ENCODE results near the gene TSPAN7. TPM values are rescaled to one million over a fixed set of nuclear protein-coding genes. Genes with fewer than 3 reads are reported as not detected.

Gene TSPAN7
- total RNA-seq, 2 donors from 2014 or later = 8.6 to 18.8 TPM

DNA sequence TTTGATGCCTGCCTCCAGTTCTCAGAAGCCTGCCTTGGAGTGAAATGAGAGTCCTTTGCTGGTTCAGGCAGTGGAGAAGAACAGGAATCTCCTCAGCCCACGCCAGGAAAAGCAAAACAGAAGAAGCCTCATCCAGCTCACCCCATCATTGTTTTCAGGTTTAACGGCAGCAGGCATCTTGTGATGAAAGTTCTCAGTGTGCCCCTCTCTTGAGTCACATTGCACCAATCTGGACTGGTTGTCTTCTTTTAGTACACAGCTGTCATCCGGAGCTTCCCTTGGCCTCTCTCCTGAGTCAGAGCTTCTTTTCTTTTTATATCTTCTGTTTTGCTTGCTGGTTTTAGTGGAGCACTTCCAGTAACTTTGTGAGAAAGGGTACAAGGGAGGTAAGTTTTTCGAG is 50.9 kb downstream of the TSPAN7 start:
- no peak overlapping the region for H3K4me3 ChIP-seq
- WGBS, 2 donors = 89 to 90% methylated on average over 4 of the region's 4 CpGs
- H3K4me1 ChIP-seq = no peaks in the 10 kb centered on the region
- DNase-seq (no peak), ATAC-seq (no peak)
- no peaks in the 10 kb centered on the region for H3K36me3 ChIP-seq (replicated peaks in 1 of 2; ENCODE audit: insufficient read depth in 1 of 2, low read depth in 2 of 2)
- H3K9me3 ChIP-seq = no peaks in the 10 kb centered on the region
- no peak for TF ChIP-seq POLR2A (IDR thresholded peaks at IDR 0.05)
- TF ChIP-seq, protein P1, sequence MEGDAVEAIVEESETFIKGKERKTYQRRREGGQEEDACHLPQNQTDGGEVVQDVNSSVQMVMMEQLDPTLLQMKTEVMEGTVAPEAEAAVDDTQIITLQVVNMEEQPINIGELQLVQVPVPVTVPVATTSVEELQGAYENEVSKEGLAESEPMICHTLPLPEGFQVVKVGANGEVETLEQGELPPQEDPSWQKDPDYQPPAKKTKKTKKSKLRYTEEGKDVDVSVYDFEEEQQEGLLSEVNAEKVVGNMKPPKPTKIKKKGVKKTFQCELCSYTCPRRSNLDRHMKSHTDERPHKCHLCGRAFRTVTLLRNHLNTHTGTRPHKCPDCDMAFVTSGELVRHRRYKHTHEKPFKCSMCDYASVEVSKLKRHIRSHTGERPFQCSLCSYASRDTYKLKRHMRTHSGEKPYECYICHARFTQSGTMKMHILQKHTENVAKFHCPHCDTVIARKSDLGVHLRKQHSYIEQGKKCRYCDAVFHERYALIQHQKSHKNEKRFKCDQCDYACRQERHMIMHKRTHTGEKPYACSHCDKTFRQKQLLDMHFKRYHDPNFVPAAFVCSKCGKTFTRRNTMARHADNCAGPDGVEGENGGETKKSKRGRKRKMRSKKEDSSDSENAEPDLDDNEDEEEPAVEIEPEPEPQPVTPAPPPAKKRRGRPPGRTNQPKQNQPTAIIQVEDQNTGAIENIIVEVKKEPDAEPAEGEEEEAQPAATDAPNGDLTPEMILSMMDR (IDR thresholded peaks at IDR 0.05) = no peak
- no peaks in the 10 kb centered on the region for H3K27me3 ChIP-seq
- intact Hi-C loops (cut with DNase I) = no loop called here
- H3K27ac ChIP-seq = no peak overlapping the region

DNA sequence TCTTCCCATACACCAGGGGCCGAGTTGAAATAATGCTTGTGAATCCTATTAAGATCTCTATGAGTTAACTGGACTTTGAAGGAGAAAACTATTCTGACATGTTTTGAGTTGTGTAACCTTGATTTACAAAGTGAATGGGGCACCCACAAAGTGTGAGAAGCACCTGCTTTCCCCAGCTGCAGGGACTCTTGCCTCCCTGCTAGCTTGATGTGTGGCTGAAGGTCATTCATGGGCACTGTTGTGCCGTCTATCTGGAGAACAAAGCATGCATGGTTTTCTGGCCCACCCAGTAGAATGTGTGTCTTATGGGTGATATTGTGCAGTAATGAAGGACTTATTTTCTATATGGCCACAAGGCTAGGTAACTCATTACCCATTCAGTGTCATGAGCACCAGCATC is 53.1 kb downstream of the TSPAN7 start:
- WGBS, 2 donors = 24 to 35% methylated on average over 2 of the region's 2 CpGs
- TF ChIP-seq, protein P1 (IDR thresholded peaks at IDR 0.05) = no peak
- TF ChIP-seq POLR2A (IDR thresholded peaks at IDR 0.05) = no peak
- no peaks in the 10 kb centered on the region for H3K27me3 ChIP-seq
- no peaks in the 10 kb centered on the region for H3K36me3 ChIP-seq (replicated peaks in 1 of 2; ENCODE audit: insufficient read depth in 1 of 2, low read depth in 2 of 2)
- H3K4me1 ChIP-seq = no peaks in the 10 kb centered on the region
- ATAC-seq (no peak), DNase-seq (peak in 1 of 4 donors; percentile 14)
- no peak overlapping the region for H3K27ac ChIP-seq
- no peaks in the 10 kb centered on the region for H3K9me3 ChIP-seq
- H3K4me3 ChIP-seq = no peak overlapping the region
- intact Hi-C loops (cut with DNase I) = no loop called here

DNA sequence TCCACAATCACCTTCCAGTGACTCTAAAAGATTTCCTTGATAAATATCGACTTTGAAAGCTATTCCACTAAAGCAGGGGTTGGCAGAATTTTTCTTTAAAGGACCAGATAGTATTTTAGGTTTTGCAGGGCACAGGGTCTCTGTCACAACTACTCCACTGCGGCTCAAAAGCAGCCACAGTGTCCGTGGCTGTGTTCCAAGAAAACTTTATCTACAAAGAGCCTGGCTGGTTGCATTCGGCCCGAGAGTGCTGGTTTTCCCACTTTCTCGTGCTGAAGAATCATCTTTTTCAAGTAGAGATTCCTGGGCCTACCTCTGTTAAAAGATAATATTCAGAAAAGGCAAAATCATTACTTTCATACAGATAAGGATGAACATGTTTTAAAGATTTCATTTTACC is 55.6 kb downstream of the TSPAN7 start:
- Histone ChIP-seq H3K36me3 (replicated peaks in 1 of 2; ENCODE audit: insufficient read depth in 1 of 2, low read depth in 2 of 2) (no peaks in the 10 kb centered on the region), H3K27me3 (peaks cover 0 to 5% of the 10 kb centered on the region in 2 donors), H3K4me3 (no peak overlapping the region), H3K9me3 (no peaks in the 10 kb centered on the region), H3K4me1 (no peaks in the 10 kb centered on the region), H3K27ac (no peak overlapping the region)
- WGBS, 2 donors = 19 to 21% methylated on average over 6 of the region's 6 CpGs
- DNase-seq (peak in 1 of 4 donors; percentile 15), ATAC-seq (no peak)
- TF ChIP-seq, protein P1 (IDR thresholded peaks at IDR 0.05) = no peak
- TF ChIP-seq POLR2A (IDR thresholded peaks at IDR 0.05) = no peak
- intact Hi-C loops (cut with DNase I) = no loop called here

DNA sequence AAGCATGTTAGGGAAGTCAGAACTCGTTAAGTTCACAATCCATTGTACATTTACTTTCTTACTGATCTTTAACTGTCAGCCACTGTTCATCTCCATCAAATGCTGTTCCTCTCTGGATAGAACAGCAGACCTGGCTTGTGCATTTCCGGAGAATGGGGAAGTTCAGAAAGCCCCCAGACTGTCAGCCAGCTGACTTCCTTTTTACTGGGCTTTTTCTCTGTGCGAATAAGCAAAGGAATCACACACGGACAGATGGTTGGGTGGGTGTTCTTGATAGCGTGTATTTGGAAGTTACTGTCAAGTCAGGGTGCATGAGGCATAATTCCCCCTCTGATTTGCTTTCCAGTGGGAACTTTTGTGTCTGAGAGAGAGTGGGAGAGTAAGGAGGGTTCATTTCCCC is 56.8 kb downstream of the TSPAN7 start:
- no peaks in the 10 kb centered on the region for H3K4me1 ChIP-seq
- no peaks in the 10 kb centered on the region for H3K9me3 ChIP-seq
- TF ChIP-seq, protein P1 (IDR thresholded peaks at IDR 0.05) = no peak
- no peak for TF ChIP-seq POLR2A (IDR thresholded peaks at IDR 0.05)
- no peak overlapping the region for H3K27ac ChIP-seq
- 63 to 69% methylated on average over 5 of the region's 5 CpGs for WGBS, 2 donors
- DNase-seq (no peak), ATAC-seq (no peak)
- H3K27me3 ChIP-seq = peaks cover 0 to 5% of the 10 kb centered on the region in 2 donors
- intact Hi-C loops (cut with DNase I) = no loop called here
- no peaks in the 10 kb centered on the region for H3K36me3 ChIP-seq (replicated peaks in 1 of 2; ENCODE audit: insufficient read depth in 1 of 2, low read depth in 2 of 2)
- no peak overlapping the region for H3K4me3 ChIP-seq

DNA sequence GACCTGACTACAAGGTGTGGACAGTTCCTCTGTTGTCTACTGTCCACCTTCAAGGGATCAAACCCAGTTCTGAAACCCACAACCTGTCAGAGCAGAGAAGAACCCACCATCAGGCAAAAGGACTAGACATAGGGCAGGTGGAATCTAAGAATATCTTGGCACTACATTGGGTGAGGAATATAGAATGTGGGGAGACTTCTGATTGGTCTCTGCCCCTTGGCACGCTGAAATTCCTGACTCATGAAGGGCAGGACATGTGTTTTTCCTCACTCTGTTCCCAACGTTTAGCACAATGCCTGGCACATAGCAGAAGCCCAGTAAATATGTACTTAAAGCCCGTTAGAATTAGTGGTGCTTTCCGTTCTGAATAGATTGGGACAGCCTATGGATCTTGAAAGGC is 59.3 kb downstream of the TSPAN7 start:
- Histone ChIP-seq H3K9me3 (no peaks in the 10 kb centered on the region), H3K36me3 (replicated peaks in 1 of 2; ENCODE audit: insufficient read depth in 1 of 2, low read depth in 2 of 2) (no peaks in the 10 kb centered on the region), H3K4me1 (no peaks in the 10 kb centered on the region), H3K27me3 (peaks cover 0 to 5% of the 10 kb centered on the region in 2 donors), H3K27ac (no peak overlapping the region), H3K4me3 (no peak overlapping the region)
- TF ChIP-seq, protein P1 (IDR thresholded peaks at IDR 0.05) = no peak
- TF ChIP-seq POLR2A (IDR thresholded peaks at IDR 0.05) = no peak
- whole genome bisulfite sequencing, 2 donors = 30 to 60% methylated on average over 1 to 4 of the region's 4 CpGs
- ATAC-seq = no peak
- intact Hi-C loops (cut with DNase I) = no loop called here
- DNase-seq = no peak
